22Rv1 (cell line): ENCODE measurements around the gene BANP.
"Not testable (repeated sequence)": the region's sequence is repeated elsewhere in the genome, so short reads cannot be mapped to it uniquely, and the experiment has no call there.

Experiments used
- ZFX ChIP-seq: fragments of 450-650 bp; IDR thresholded peaks from 2 replicates; pipeline ENCODE4 v1.6.1; 2017; ENCODE audit warnings: antibody characterized with exemption, borderline replicate concordance
- TF ChIP-seq, protein P1 (sequence below): fragments of 450-650 bp; IDR thresholded peaks from 2 replicates; pipeline ENCODE4 v1.5.1; 2017; ENCODE audit warnings: mild to moderate bottlenecking

DNA sequence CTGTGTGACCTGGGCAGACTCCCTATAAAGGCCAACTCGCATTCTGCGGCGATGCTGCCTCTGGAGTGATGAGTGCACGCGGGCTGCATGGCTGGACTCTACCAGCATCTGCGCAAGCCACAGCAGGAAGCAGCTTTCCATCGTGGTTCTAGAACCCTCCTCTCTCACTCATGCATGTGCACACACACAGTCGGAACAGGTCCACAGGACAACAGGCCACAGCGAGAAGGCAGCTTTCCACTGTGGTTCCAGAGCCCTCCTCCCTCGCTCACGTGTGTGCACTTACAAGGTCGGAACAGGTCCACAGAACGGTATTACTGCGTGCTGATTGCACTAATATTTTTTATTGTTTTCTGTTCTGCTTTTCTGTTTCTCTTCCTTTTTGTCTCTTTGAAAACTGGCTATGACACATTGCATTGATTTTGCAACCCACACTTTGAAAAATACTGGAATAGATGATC is 92.9 kb downstream of the BANP start:
- TF ChIP-seq, protein P1, sequence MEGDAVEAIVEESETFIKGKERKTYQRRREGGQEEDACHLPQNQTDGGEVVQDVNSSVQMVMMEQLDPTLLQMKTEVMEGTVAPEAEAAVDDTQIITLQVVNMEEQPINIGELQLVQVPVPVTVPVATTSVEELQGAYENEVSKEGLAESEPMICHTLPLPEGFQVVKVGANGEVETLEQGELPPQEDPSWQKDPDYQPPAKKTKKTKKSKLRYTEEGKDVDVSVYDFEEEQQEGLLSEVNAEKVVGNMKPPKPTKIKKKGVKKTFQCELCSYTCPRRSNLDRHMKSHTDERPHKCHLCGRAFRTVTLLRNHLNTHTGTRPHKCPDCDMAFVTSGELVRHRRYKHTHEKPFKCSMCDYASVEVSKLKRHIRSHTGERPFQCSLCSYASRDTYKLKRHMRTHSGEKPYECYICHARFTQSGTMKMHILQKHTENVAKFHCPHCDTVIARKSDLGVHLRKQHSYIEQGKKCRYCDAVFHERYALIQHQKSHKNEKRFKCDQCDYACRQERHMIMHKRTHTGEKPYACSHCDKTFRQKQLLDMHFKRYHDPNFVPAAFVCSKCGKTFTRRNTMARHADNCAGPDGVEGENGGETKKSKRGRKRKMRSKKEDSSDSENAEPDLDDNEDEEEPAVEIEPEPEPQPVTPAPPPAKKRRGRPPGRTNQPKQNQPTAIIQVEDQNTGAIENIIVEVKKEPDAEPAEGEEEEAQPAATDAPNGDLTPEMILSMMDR = not testable (repeated sequence)
- TF ChIP-seq ZFX = not testable (repeated sequence)
